GM21717 (cell line): ENCODE data around the gene UNC45B.
A peak's percentile ranks its signal among the peaks of the same experiment; 100 is the strongest.
"Not testable (repeated sequence)": the region's sequence is repeated elsewhere in the genome, so short reads cannot be mapped to it uniquely, and the experiment has no call there.

Experiments used
- ATAC-seq: cut with Tn5 transposase; IDR thresholded peaks from one replicate; pipeline ENCODE4 v1.9.1; 2021; ENCODE audit warnings: mild to moderate bottlenecking, moderate library complexity; ENCODE audit not compliant: unreplicated experiment

UNC45B gene

GRCh38 chr17:35147375-35147905 lies at the start of gene UNC45B:
UNC45B (plus strand) TSS chr17:35147817; CDS start chr17:35148264, 447 bp downstream.
- no peak for ATAC-seq

GRCh38 chr17:35099908-35100307 lies 47.7 kb upstream of the UNC45B start:
- ATAC-seq, result no peak

- no peak for ATAC-seq
Measured at GRCh38 chr17:35101036-35101435, 46.6 kb upstream of the UNC45B start.

GRCh38 chr17:35101725-35102124 lies 45.9 kb upstream of the UNC45B start:
- no peak for ATAC-seq

- ATAC-seq, result no peak
Measured at GRCh38 chr17:35103271-35103670, 44.3 kb upstream of the UNC45B start.

GRCh38 chr17:35104844-35105450 lies 42.7 kb upstream of the UNC45B start:
- ATAC-seq, result no peak

GRCh38 chr17:35110791-35111190 lies 36.8 kb upstream of the UNC45B start:
- ATAC-seq, result not testable (repeated sequence)

- ATAC-seq, result no peak
Measured at GRCh38 chr17:35116845-35117244, 30.8 kb upstream of the UNC45B start.

- no peak for ATAC-seq
Measured at GRCh38 chr17:35117984-35118383, 29.6 kb upstream of the UNC45B start.

GRCh38 chr17:35119370-35120165 lies 28.0 kb upstream of the UNC45B start, which contains the start of gene RAD51D:
RAD51D (minus strand) TSS chr17:35119860; CDS start chr17:35119613, 247 bp downstream.
- ATAC-seq, result peak; percentile 75

GRCh38 chr17:35121315-35121714 lies 26.3 kb upstream of the UNC45B start, which contains the start of gene FNDC8:
FNDC8 (plus strand) TSS chr17:35121615; CDS start chr17:35121694, 79 bp downstream.
- ATAC-seq, result no peak

- ATAC-seq, result no peak
Measured at GRCh38 chr17:35127751-35128514, 19.7 kb upstream of the UNC45B start.

- no peak for ATAC-seq
Measured at GRCh38 chr17:35129154-35129972, 18.3 kb upstream of the UNC45B start.

- no peak for ATAC-seq
Measured at GRCh38 chr17:35129973-35130351, 17.7 kb upstream of the UNC45B start.

GRCh38 chr17:35130392-35130791 lies 17.2 kb upstream of the UNC45B start:
- no peak for ATAC-seq

GRCh38 chr17:35132099-35132498 lies 15.5 kb upstream of the UNC45B start:
- ATAC-seq, result no peak

- ATAC-seq, result no peak
Measured at GRCh38 chr17:35132816-35133550, 14.6 kb upstream of the UNC45B start.

GRCh38 chr17:35135322-35135721 lies 12.3 kb upstream of the UNC45B start:
- ATAC-seq, result no peak

- no peak for ATAC-seq
Measured at GRCh38 chr17:35138218-35138617, 9.4 kb upstream of the UNC45B start.
